Spleen (tissue), 11 donors: ENCODE results near the gene BAG1. TPM values are rescaled to one million over a fixed set of nuclear protein-coding genes. Genes with fewer than 3 reads are reported as not detected.

ENCODE experiments used
- DNase-seq: peaks from one replicate; pipeline ENCODE4 v3.0.0-alpha.2; 2020
- H3K27ac ChIP-seq, 8 donors: fragments of 200-600 bp; sonication (generic) in 7 of 8; 1 replicate in 4 of 8; 2 replicates in 4 of 8; pipeline versions ENCODE4 v1.5.0 to v1.8.0; 2016 to 2021; ENCODE audit warnings: inconsistent platforms in 4 of 8, mild to moderate bottlenecking in 4 of 8, moderate library complexity in 1 of 8
- H3K27me3 ChIP-seq, 7 donors: fragments of 200-600 bp; sonication (generic) in 6 of 7; replicated peaks in 1 of 7; 1 replicate in 4 of 7; 2 replicates in 3 of 7; pipeline versions ENCODE4 v1.5.0 to v1.8.0; 2016 to 2021; ENCODE audit warnings: inconsistent platforms in 3 of 7, mild to moderate bottlenecking in 1 of 7
- H3K36me3 ChIP-seq, 6 donors: fragments of 200-600 bp; sonication (generic) in 5 of 6; 1 replicate in 4 of 6; 2 replicates in 2 of 6; pipeline versions ENCODE4 v1.5.0 to v1.8.0; 2016 to 2021; ENCODE audit warnings: inconsistent platforms in 2 of 6
- H3K4me1 ChIP-seq, 6 donors: fragments of 200-600 bp; sonication (generic) in 5 of 6; 1 replicate in 3 of 6; 2 replicates in 3 of 6; pipeline versions ENCODE4 v1.5.0 to v1.8.0; 2016 to 2021; ENCODE audit warnings: inconsistent platforms in 3 of 6
- H3K4me3 ChIP-seq, 8 donors: fragments of 200-600 bp; sonication (generic) in 7 of 8; 1 replicate in 4 of 8; 2 replicates in 4 of 8; pipeline versions ENCODE4 v1.5.0 to v1.8.0; 2016 to 2021; ENCODE audit warnings: inconsistent platforms in 4 of 8, mild to moderate bottlenecking in 4 of 8, moderate library complexity in 2 of 8
- H3K9me3 ChIP-seq, 8 donors: fragments of 200-600 bp; sonication (generic) in 7 of 8; 1 replicate in 4 of 8; 2 replicates in 4 of 8; pipeline versions ENCODE4 v1.5.0 to v1.8.0; 2016 to 2021; ENCODE audit warnings: inconsistent platforms in 4 of 8
- CTCF ChIP-seq, 11 experiments: fragments of 200-600 bp in 7 of 11; fragments of 450-650 bp in 4 of 11; sonication (generic) in 4 of 11; IDR thresholded peaks in 8 of 11; conservative IDR thresholded peaks in 3 of 11; 1 replicate in 7 of 11; 2 replicates in 4 of 11; pipeline versions ENCODE4 v1.4.0 to v1.8.0; 2016 to 2021; ENCODE audit warnings: antibody characterized with exemption in 11 of 11, inconsistent platforms in 4 of 11, mild to moderate bottlenecking in 1 of 11
- POLR2A ChIP-seq, 3 donors: fragments of 450-650 bp; IDR thresholded peaks; one replicate each; pipeline ENCODE4 v1.5.1; 2017; ENCODE audit warnings: antibody characterized with exemption in 3 of 3, mild to moderate bottlenecking in 1 of 3
- POLR2AphosphoS5 ChIP-seq, 3 donors: sonication (generic); formaldehyde crosslinking; IDR thresholded peaks; one replicate each; pipeline ENCODE4 v1.5.1; 2017; ENCODE audit warnings: antibody characterized with exemption in 3 of 3
- WGBS, 5 donors: extraction: QIAGEN DNeasy Blood & Tissue Kit in 3 of 5; methylation state at CpG; one replicate each; pipeline versions ENCODE4 v1.1.5 to v1.1.7; 2013 to 2018; 5-methylcytosine and 5-hydroxymethylcytosine counted together
- intact Hi-C: fragments of 100-400 bp; cut with DNase I; formaldehyde crosslinking; loops from one replicate; pipeline ENCODE4 v1.15.0; 2023; ENCODE audit warnings: low total_unique reads
- polyA plus RNA-seq, 3 donors: library from polyadenylated mRNA; stranded (reverse); fragments of 200-250 nt; gene quantifications; one replicate each; pipeline ENCODE4 v1.2.1, GENCODE V29; 2013
- total RNA-seq, 7 donors: library from RNA; depleted of rRNA in 3 of 7; stranded (reverse); fragments of >200 nt in 3 of 7; fragmentation: NEBNext Ultra II Directional in 4 of 7; extraction: Animal tissue kit (Norgen Biotek cat#: 25700) in 4 of 7; gene quantifications; one replicate each; pipeline versions ENCODE4 v1.1.0 to v1.2.1, GENCODE V29; 2016 to 2021
- donor health status: healthy with polysubstance abuse.
- donor health status: DM: no; HTN: no; CAD: no; lungs with moderate emphysema.
- donor health status: DM: no; HTN: no; CAD: no.
- donor health status: Bipolar disorder and iron deficiency.
- donor health status: healthy.
- donor health status: DM: no; HTN: no; CAD: no.
- donor health status: DM: yes; HTN: yes; CAD: no.

Gene BAG1
- total and polyA plus RNA-seq, 10 donors, result 49.9 to 102 (median 70.9) TPM

GRCh38 chr9:33265211-33265865 lies 830 bp upstream of the BAG1 start:
- peaks cover 16 to 66% (median 44%) of the 10 kb centered on the region in 6 donors for H3K4me1 ChIP-seq
- WGBS, 5 donors, result 22 to 27% (median 24%) methylated on average over 13 of the region's 13 CpGs
- DNase-seq, result peak; percentile 83
- peak overlapping the region; percentile 79 to 99 (median 96) for H3K27ac ChIP-seq
- TF ChIP-seq CTCF (IDR thresholded peaks at IDR 0.05 in 8 of 11, conservative IDR thresholded peaks at IDR 0.05 in 3 of 11) (no peak), POLR2AphosphoS5 (IDR thresholded peaks at IDR 0.05) (no peak), POLR2A (IDR thresholded peaks at IDR 0.05) (no peak)
- intact Hi-C loops, result no loop called here
- H3K36me3 ChIP-seq, result peaks cover 0 to 68% (median 44%) of the 10 kb centered on the region in 6 donors
- H3K9me3 ChIP-seq, result no peaks in the 10 kb centered on the region
- H3K4me3 ChIP-seq, result peak overlapping the region; percentile 46 to 97 (median 88)
- H3K27me3 ChIP-seq, result no peaks in the 10 kb centered on the region

- 0% methylated on average over 19 to 37 of the region's 37 CpGs for WGBS, 5 donors
- H3K27me3 ChIP-seq, result no peaks in the 10 kb centered on the region
- peak overlapping the region; percentile 75 to 99 (median 96) for H3K27ac ChIP-seq
- peak overlapping the region; percentile 69 to 97 (median 88) for H3K4me3 ChIP-seq
- peak; percentile 94 for DNase-seq
- H3K9me3 ChIP-seq, result no peaks in the 10 kb centered on the region
- H3K4me1 ChIP-seq, result peaks cover 16 to 63% (median 44%) of the 10 kb centered on the region in 6 donors
- intact Hi-C loops, result no loop called here
- peaks cover 2 to 68% (median 47%) of the 10 kb centered on the region in 6 donors for H3K36me3 ChIP-seq
- no peak for TF ChIP-seq CTCF (IDR thresholded peaks at IDR 0.05 in 8 of 11, conservative IDR thresholded peaks at IDR 0.05 in 3 of 11)
- no peak for TF ChIP-seq POLR2A (IDR thresholded peaks at IDR 0.05)
- no peak for TF ChIP-seq POLR2AphosphoS5 (IDR thresholded peaks at IDR 0.05)
These were observed 470 bp downstream of the BAG1 start for GRCh38 chr9:33264003-33264472.

- intact Hi-C loops, result no loop called here
- DNase-seq, result peak; percentile 78
- peaks cover 16 to 59% (median 44%) of the 10 kb centered on the region in 6 donors for H3K4me1 ChIP-seq
- 5 to 7% (median 6%) methylated on average over 18 to 25 of the region's 25 CpGs for WGBS, 5 donors
- peak overlapping the region; percentile 69 to 97 (median 88) for H3K4me3 ChIP-seq
- no peaks in the 10 kb centered on the region for H3K27me3 ChIP-seq
- H3K27ac ChIP-seq, result peak overlapping the region; percentile 75 to 99 (median 96)
- no peaks in the 10 kb centered on the region for H3K9me3 ChIP-seq
- TF ChIP-seq CTCF (IDR thresholded peaks at IDR 0.05 in 8 of 11, conservative IDR thresholded peaks at IDR 0.05 in 3 of 11) (no peak), POLR2AphosphoS5 (IDR thresholded peaks at IDR 0.05) (no peak), POLR2A (IDR thresholded peaks at IDR 0.05) (no peak)
- H3K36me3 ChIP-seq, result peaks cover 5 to 68% (median 48%) of the 10 kb centered on the region in 6 donors
These were observed 1.1 kb downstream of the BAG1 start for GRCh38 chr9:33263131-33264002.
